HG03045 (cell line): Measurements from ENCODE around the gene GAGE12C.
"Not testable (repeated sequence)": the region's sequence is repeated elsewhere in the genome, so short reads cannot be mapped to it uniquely, and the experiment has no call there.

Experiments used
- ATAC-seq: cut with Tn5 transposase; IDR thresholded peaks from one replicate; pipeline ENCODE4 v1.9.1; 2021; ENCODE audit warnings: mild to moderate bottlenecking, moderate library complexity; ENCODE audit not compliant: unreplicated experiment

Gene GAGE12C, protein sequence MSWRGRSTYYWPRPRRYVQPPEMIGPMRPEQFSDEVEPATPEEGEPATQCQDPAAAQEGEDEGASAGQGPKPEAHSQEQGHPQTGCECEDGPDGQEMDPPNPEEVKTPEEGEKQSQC

DNA sequence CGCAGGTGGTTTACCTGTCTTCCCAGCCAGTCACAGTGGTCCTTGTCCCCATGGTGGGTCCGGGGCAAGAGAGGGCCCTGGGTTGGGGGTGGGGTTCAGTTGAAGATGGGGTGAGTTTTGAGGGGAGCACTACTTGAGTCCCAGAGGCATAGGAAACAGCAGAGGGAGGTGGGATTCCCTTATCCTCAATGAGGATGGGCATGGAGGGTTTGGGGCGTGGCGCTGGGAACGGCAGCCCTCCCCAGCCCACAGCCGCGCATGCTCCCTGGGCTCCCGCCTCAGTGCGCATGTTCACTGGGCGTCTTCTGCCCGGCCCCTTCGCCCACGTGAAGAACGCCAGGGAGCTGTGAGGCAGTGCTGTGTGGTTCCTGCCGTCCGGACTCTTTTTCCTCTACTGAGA is at the start of gene GAGE12C:
Gene GAGE12C (plus strand): TSS at position 301 of the 400 bp plus-strand sequence. CDS start 1,155 bp downstream, outside the sequence.
- not testable (repeated sequence) for ATAC-seq

DNA sequence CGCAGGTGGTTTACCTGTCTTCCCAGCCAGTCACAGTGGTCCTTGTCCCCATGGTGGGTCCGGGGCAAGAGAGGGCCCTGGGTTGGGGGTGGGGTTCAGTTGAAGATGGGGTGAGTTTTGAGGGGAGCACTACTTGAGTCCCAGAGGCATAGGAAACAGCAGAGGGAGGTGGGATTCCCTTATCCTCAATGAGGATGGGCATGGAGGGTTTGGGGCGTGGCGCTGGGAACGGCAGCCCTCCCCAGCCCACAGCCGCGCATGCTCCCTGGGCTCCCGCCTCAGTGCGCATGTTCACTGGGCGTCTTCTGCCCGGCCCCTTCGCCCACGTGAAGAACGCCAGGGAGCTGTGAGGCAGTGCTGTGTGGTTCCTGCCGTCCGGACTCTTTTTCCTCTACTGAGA is 9.5 kb downstream of the GAGE12C start, which contains the start of gene GAGE12D:
Gene GAGE12D (plus strand): TSS at position 301 of the 400 bp plus-strand sequence. CDS start 1,155 bp downstream, outside the sequence.
- ATAC-seq: not testable (repeated sequence)

GRCh38 chrX:49550989-49551388 is 19.0 kb downstream of the GAGE12C start, which contains the start of gene GAGE12E:
Gene GAGE12E (plus strand): TSS chrX:49551289. CDS start chrX:49552444, 1,155 bp downstream.
- not testable (repeated sequence) for ATAC-seq

DNA sequence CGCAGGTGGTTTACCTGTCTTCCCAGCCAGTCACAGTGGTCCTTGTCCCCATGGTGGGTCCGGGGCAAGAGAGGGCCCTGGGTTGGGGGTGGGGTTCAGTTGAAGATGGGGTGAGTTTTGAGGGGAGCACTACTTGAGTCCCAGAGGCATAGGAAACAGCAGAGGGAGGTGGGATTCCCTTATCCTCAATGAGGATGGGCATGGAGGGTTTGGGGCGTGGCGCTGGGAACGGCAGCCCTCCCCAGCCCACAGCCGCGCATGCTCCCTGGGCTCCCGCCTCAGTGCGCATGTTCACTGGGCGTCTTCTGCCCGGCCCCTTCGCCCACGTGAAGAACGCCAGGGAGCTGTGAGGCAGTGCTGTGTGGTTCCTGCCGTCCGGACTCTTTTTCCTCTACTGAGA is 28.6 kb downstream of the GAGE12C start, which contains the start of gene GAGE12F:
Gene GAGE12F (plus strand): TSS at position 301 of the 400 bp plus-strand sequence. CDS start 1,155 bp downstream, outside the sequence.
- ATAC-seq: not testable (repeated sequence)

- not testable (repeated sequence) for ATAC-seq
Observed at GRCh38 chrX:49568728-49569127, 36.8 kb downstream of the GAGE12C start.

DNA sequence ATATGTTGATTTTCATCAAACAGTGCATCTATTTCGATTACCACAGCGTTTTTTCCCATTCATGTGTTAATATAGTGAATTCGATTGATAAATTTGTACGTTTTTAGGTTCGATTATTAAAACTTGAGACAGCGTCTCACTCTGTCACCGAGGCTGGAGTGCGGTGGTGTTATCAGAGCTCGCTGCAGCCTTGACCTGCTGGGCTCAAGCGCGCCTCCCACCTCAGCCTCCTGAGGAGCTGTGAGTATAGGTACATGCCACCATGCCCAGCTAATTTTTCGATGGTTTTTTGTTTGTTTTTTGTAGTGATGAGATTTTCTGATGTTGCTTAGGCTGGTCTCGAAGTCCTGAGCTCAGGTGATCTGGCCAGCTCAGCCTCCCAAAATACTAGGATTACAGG is 37.2 kb downstream of the GAGE12C start:
- not testable (repeated sequence) for ATAC-seq

GRCh38 chrX:49570100-49570499 is 38.1 kb downstream of the GAGE12C start, which contains the start of gene GAGE12G:
Gene GAGE12G (plus strand): TSS chrX:49570400. CDS start chrX:49571555, 1,155 bp downstream.
- ATAC-seq: not testable (repeated sequence)

GRCh38 chrX:49579649-49580048 is 47.7 kb downstream of the GAGE12C start, which contains the start of gene GAGE12H:
Gene GAGE12H (plus strand): TSS chrX:49579949. CDS start chrX:49581104, 1,155 bp downstream.
- not testable (repeated sequence) for ATAC-seq
